ENCODE data around the gene CYTH3. TPM values are rescaled to one million over a fixed set of nuclear protein-coding genes. Genes with fewer than 3 reads are reported as not detected.

The CYTH3 gene
- total RNA-seq, 1 donor from 2014 or later, result 25.5 TPM

DNA sequence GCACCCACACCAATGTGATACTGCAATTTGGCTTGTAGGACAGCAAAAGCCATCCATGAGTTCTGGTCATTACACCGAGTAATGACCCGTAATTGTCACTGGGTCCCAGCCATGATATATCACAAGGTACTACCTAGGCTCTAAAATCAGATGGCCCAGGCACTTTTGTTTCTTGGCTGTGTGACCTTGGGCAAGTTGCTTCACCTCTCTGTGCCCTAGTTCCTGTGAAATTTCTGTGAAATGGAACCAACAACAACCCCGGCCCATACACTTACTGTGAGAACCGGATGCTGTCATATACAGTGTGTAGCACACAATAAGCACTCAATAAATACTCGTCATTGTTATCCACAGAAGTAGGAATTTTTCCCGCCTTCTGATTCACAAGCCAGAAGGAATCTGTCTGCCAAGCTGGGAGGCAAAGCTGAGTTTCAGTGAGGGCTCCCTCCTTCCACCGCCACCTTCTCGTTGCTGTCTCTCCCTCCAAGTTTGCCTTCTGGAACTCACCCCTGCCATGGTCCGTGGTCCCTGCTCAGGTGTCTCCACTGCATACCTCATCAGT lies 6.4 kb upstream of the CYTH3 start:
- Histone ChIP-seq H3K27ac (replicated peaks) (no peak overlapping the region), H3K4me1 (no peaks in the 10 kb centered on the region), H3K36me3 (no peaks in the 10 kb centered on the region), H3K4me3 (no peak overlapping the region), H3K27me3 (ENCODE audit: low read depth) (no peaks in the 10 kb centered on the region), H3K9me3 (replicated peaks) (no peaks in the 10 kb centered on the region)
- TF ChIP-seq, protein P1, sequence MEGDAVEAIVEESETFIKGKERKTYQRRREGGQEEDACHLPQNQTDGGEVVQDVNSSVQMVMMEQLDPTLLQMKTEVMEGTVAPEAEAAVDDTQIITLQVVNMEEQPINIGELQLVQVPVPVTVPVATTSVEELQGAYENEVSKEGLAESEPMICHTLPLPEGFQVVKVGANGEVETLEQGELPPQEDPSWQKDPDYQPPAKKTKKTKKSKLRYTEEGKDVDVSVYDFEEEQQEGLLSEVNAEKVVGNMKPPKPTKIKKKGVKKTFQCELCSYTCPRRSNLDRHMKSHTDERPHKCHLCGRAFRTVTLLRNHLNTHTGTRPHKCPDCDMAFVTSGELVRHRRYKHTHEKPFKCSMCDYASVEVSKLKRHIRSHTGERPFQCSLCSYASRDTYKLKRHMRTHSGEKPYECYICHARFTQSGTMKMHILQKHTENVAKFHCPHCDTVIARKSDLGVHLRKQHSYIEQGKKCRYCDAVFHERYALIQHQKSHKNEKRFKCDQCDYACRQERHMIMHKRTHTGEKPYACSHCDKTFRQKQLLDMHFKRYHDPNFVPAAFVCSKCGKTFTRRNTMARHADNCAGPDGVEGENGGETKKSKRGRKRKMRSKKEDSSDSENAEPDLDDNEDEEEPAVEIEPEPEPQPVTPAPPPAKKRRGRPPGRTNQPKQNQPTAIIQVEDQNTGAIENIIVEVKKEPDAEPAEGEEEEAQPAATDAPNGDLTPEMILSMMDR (IDR thresholded peaks at IDR 0.05; ENCODE audit: borderline replicate concordance), result no peak
- no peak for DNase-seq
- intact Hi-C loops (cut with micrococcal nuclease), result no loop called here

DNA sequence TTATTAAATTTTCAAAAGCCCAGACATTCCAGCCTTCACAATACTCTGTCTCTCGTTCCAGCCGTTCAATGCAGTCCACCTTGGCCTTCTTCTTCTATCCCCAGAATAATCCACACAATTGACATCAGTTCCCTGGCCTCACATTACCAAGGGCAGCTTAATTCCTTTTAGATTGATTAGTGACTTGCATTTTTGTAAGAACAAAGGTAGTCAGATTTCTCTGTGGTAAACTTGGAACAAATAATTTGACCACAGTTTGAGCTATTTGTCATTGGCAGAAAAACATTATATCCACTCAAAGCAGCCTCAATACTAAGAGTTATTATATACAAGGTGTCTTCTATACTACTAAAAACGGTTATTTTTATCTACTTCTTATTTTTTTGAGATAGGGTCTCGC lies 5.1 kb upstream of the CYTH3 start:
- intact Hi-C loops (cut with micrococcal nuclease), result no loop called here
- H3K27me3 ChIP-seq (ENCODE audit: low read depth), result no peaks in the 10 kb centered on the region
- no peak for DNase-seq
- H3K4me3 ChIP-seq, result no peak overlapping the region
- TF ChIP-seq, protein P1 (IDR thresholded peaks at IDR 0.05; ENCODE audit: borderline replicate concordance), result no peak
- H3K4me1 ChIP-seq, result peaks cover 9% of the 10 kb centered on the region
- no peaks in the 10 kb centered on the region for H3K9me3 ChIP-seq (replicated peaks)
- H3K36me3 ChIP-seq, result no peaks in the 10 kb centered on the region
- no peak overlapping the region for H3K27ac ChIP-seq (replicated peaks)

DNA sequence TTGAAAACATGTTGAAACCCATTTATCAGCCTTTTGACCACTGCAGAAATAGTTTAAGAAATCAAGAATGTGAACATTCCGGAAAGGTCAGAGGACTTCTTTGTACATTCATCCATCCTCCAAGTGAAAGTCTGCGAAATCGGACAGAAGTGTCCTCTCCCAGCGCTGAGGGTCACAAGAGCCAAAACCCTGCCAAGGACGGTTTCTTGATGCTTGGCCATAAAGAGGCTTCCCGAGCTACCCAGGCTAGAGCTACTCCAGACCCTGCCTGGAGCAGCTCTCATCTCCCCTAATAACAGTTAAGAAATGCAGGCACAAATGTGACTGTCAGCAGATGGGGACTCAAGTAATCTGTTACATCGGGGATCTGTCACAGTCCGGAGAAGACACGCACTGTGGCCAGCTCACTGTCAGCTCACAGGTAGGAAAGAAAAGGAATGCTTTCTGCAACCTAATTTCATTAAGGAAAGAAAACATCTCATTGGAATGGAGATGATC lies 4.5 kb upstream of the CYTH3 start:
- Histone ChIP-seq H3K9me3 (replicated peaks) (no peaks in the 10 kb centered on the region), H3K27me3 (ENCODE audit: low read depth) (no peaks in the 10 kb centered on the region), H3K36me3 (no peaks in the 10 kb centered on the region), H3K4me3 (no peak overlapping the region), H3K27ac (replicated peaks) (no peak overlapping the region), H3K4me1 (peaks cover 10% of the 10 kb centered on the region)
- DNase-seq, result no peak
- intact Hi-C loops (cut with micrococcal nuclease), result no loop called here
- TF ChIP-seq, protein P1 (IDR thresholded peaks at IDR 0.05; ENCODE audit: borderline replicate concordance), result no peak

DNA sequence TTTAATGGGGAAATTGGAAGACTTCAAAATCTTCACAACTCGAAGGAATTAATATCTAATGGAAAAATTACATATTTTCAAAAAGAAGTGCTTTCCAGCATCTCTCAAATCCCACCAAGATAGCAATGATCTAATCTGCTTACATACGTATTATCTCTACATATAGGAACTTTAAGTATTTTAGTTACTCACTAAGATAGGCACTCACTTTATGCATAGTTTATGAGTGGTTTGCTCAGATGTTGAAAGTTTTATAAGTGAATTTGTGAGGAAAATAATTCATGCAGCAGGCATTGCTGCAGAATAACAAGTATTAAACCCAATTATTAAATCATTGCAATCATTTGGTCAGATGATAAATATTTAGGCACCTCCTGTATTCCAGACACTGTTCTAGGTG lies 2.3 kb upstream of the CYTH3 start:
- peaks cover 32% of the 10 kb centered on the region for H3K4me1 ChIP-seq
- DNase-seq, result no peak
- TF ChIP-seq, protein P1 (IDR thresholded peaks at IDR 0.05; ENCODE audit: borderline replicate concordance), result no peak
- H3K27ac ChIP-seq (replicated peaks), result no peak overlapping the region
- no peaks in the 10 kb centered on the region for H3K36me3 ChIP-seq
- H3K4me3 ChIP-seq, result no peak overlapping the region
- no peaks in the 10 kb centered on the region for H3K27me3 ChIP-seq (ENCODE audit: low read depth)
- no peaks in the 10 kb centered on the region for H3K9me3 ChIP-seq (replicated peaks)
- intact Hi-C loops (cut with micrococcal nuclease), result loop anchor here (5.0 kb wide), 1 partner anchor 107 kb away; no protein-coding TSS in a partner anchor

DNA sequence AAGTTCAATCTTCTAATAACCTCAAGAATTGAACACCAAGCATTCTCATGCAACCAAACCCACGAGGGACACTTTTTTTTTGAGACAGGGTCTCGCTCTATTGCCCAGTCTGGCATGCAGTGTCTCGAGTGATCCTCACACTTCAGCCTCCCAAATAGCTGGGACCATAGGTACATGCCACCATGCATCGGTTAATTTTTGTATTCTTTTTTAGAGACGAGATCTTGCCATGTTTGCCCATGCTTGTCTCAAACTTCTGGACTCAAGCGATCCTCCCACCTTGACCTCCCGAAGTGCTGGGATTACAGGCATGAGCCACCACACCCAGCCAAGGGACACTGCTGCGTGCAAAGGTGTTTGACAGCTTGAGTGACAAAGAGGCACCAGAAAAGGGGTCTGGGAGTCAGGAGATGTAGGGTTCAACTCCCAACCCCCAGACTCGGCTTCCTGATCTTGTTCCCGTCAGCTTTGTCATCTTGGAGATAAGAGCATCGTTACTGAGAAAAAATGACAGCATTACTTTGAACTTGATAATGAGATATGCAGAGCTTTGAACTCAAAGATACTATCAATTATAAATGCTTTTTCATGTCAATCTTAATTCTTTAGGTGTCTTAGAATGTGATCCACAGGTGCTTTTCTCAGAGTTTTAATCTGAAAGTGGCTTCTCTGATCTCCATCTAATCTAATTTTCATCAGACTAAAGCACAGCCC lies 1.6 kb upstream of the CYTH3 start:
- no peak for DNase-seq

More for the DNA sequence above, 1.6 kb upstream of the CYTH3 start:
- peaks cover 39% of the 10 kb centered on the region for H3K4me1 ChIP-seq
- TF ChIP-seq, protein P1 (IDR thresholded peaks at IDR 0.05; ENCODE audit: borderline replicate concordance), result no peak
- intact Hi-C loops (cut with micrococcal nuclease), result loop anchor here (5.0 kb wide), 1 partner anchor 107 kb away; no protein-coding TSS in a partner anchor
- H3K27ac ChIP-seq (replicated peaks), result no peak overlapping the region
- H3K4me3 ChIP-seq, result no peak overlapping the region
- H3K36me3 ChIP-seq, result no peaks in the 10 kb centered on the region
- H3K27me3 ChIP-seq (ENCODE audit: low read depth), result no peaks in the 10 kb centered on the region
- H3K9me3 ChIP-seq (replicated peaks), result no peaks in the 10 kb centered on the region

Measured in left ventricle myocardium inferior (tissue), 1 donor.